ENCODE data around the gene TRIAP1.

DNA sequence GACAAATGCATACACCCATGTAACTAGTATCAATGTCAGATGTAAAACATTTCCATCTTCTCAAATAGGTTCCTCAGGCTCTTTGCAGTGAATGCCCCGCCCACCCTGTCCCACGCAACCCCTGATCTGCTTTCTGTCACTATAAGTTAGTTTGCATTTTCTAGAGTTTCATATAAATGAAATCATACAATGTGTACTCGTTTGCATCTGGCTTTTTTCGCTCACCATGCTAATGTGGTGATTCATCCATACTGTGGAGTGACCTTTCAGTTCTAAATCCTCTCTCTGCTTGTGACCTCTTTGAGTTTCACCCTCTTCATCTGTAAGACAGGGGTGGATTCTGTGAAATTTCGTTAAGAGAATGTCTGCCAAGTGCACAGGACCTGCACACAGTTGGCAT, 46.7 kb downstream of the TRIAP1 start:
- TF ChIP-seq, protein P1, sequence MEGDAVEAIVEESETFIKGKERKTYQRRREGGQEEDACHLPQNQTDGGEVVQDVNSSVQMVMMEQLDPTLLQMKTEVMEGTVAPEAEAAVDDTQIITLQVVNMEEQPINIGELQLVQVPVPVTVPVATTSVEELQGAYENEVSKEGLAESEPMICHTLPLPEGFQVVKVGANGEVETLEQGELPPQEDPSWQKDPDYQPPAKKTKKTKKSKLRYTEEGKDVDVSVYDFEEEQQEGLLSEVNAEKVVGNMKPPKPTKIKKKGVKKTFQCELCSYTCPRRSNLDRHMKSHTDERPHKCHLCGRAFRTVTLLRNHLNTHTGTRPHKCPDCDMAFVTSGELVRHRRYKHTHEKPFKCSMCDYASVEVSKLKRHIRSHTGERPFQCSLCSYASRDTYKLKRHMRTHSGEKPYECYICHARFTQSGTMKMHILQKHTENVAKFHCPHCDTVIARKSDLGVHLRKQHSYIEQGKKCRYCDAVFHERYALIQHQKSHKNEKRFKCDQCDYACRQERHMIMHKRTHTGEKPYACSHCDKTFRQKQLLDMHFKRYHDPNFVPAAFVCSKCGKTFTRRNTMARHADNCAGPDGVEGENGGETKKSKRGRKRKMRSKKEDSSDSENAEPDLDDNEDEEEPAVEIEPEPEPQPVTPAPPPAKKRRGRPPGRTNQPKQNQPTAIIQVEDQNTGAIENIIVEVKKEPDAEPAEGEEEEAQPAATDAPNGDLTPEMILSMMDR (IDR thresholded peaks at IDR 0.05 in 4 of 5, conservative IDR thresholded peaks at IDR 0.05 in 1 of 5), result no peak
- no peak for TF ChIP-seq POLR2A (IDR thresholded peaks at IDR 0.05)
